ENCODE results near the gene HMCN1.
"Not testable (repeated sequence)": the region's sequence is repeated elsewhere in the genome, so short reads cannot be mapped to it uniquely, and the experiment has no call there.

Gene HMCN1

GRCh38 chr1:186207391-186208085 lies 473.3 kb downstream of the HMCN1 start:
- no peak overlapping the region for H3K27ac ChIP-seq (ENCODE audit: low read depth, low read length, poor library complexity, severe bottlenecking)
- no peak overlapping the region for H2AFZ ChIP-seq (ENCODE audit: low read length)
- H3K9me3 ChIP-seq (ENCODE audit: low read length) = no peaks in the 10 kb centered on the region
- peaks cover 9% of the 10 kb centered on the region for H3K4me1 ChIP-seq (ENCODE audit: insufficient read depth, low read length, severe bottlenecking)
- H3K79me2 ChIP-seq (ENCODE audit: insufficient read depth, low read length) = no peaks in the 10 kb centered on the region
- H3K27me3 ChIP-seq (ENCODE audit: insufficient read depth, low read length) = no peaks in the 10 kb centered on the region
- H3K9ac ChIP-seq (ENCODE audit: low read length) = no peak overlapping the region
- H3F3A ChIP-seq (ENCODE audit: insufficient read depth, low read length) = no peaks in the 10 kb centered on the region
- H3K4me3 ChIP-seq (ENCODE audit: low read depth, low read length, poor library complexity, severe bottlenecking) = no peak overlapping the region
- no peaks in the 10 kb centered on the region for H4K20me1 ChIP-seq (ENCODE audit: insufficient read depth, low read length)
- no peaks in the 10 kb centered on the region; the same call in 1 of the 2 replicates for H3K36me3 ChIP-seq (ENCODE audit: insufficient read depth, low read length)
- TF ChIP-seq EZH2 (IDR thresholded peaks at IDR 0.05; ENCODE audit: borderline replicate concordance, low read length) (no peak), CTCF (IDR thresholded peaks at IDR 0.05; ENCODE audit: low read length) (no peak)
- H3K4me2 ChIP-seq (ENCODE audit: low read length) = no peak overlapping the region
- no peaks in the 10 kb centered on the region for H3K9me2 ChIP-seq (ENCODE audit: low read depth, low read length)

GRCh38 chr1:186208405-186209129 lies 474.4 kb downstream of the HMCN1 start:
- no peak overlapping the region for H3K9ac ChIP-seq (ENCODE audit: low read length)
- H2AFZ ChIP-seq (ENCODE audit: low read length) = no peak overlapping the region
- H3K27me3 ChIP-seq (ENCODE audit: insufficient read depth, low read length) = no peaks in the 10 kb centered on the region
- no peaks in the 10 kb centered on the region for H3K9me2 ChIP-seq (ENCODE audit: low read depth, low read length)
- H3K9me3 ChIP-seq (ENCODE audit: low read length) = no peaks in the 10 kb centered on the region
- H3F3A ChIP-seq (ENCODE audit: insufficient read depth, low read length) = no peaks in the 10 kb centered on the region
- H3K4me3 ChIP-seq (ENCODE audit: low read depth, low read length, poor library complexity, severe bottlenecking) = no peak overlapping the region
- H3K36me3 ChIP-seq (ENCODE audit: insufficient read depth, low read length) = no peaks in the 10 kb centered on the region
- no peak overlapping the region for H3K27ac ChIP-seq (ENCODE audit: low read depth, low read length, poor library complexity, severe bottlenecking)
- no peaks in the 10 kb centered on the region for H3K79me2 ChIP-seq (ENCODE audit: insufficient read depth, low read length)
- no peaks in the 10 kb centered on the region for H4K20me1 ChIP-seq (ENCODE audit: insufficient read depth, low read length)
- peaks cover 9% of the 10 kb centered on the region for H3K4me1 ChIP-seq (ENCODE audit: insufficient read depth, low read length, severe bottlenecking)
- TF ChIP-seq EZH2 (IDR thresholded peaks at IDR 0.05; ENCODE audit: borderline replicate concordance, low read length) (no peak), CTCF (IDR thresholded peaks at IDR 0.05; ENCODE audit: low read length) (no peak)
- no peak overlapping the region for H3K4me2 ChIP-seq (ENCODE audit: low read length)

- no peaks in the 10 kb centered on the region for H4K20me1 ChIP-seq (ENCODE audit: insufficient read depth, low read length)
- no peaks in the 10 kb centered on the region for H3F3A ChIP-seq (ENCODE audit: insufficient read depth, low read length)
- no peaks in the 10 kb centered on the region for H3K9me3 ChIP-seq (ENCODE audit: low read length)
- no peak overlapping the region for H2AFZ ChIP-seq (ENCODE audit: low read length)
- no peaks in the 10 kb centered on the region for H3K79me2 ChIP-seq (ENCODE audit: insufficient read depth, low read length)
- no peak overlapping the region for H3K4me2 ChIP-seq (ENCODE audit: low read length)
- no peaks in the 10 kb centered on the region for H3K36me3 ChIP-seq (ENCODE audit: insufficient read depth, low read length)
- no peak overlapping the region for H3K27ac ChIP-seq (ENCODE audit: low read depth, low read length, poor library complexity, severe bottlenecking)
- no peaks in the 10 kb centered on the region for H3K9me2 ChIP-seq (ENCODE audit: low read depth, low read length)
- no peaks in the 10 kb centered on the region for H3K27me3 ChIP-seq (ENCODE audit: insufficient read depth, low read length)
- H3K4me1 ChIP-seq (ENCODE audit: insufficient read depth, low read length, severe bottlenecking) = peaks cover 9% of the 10 kb centered on the region
- no peak overlapping the region for H3K9ac ChIP-seq (ENCODE audit: low read length)
- H3K4me3 ChIP-seq (ENCODE audit: low read depth, low read length, poor library complexity, severe bottlenecking) = no peak overlapping the region
- TF ChIP-seq CTCF (IDR thresholded peaks at IDR 0.05; ENCODE audit: low read length) (no peak), EZH2 (IDR thresholded peaks at IDR 0.05; ENCODE audit: borderline replicate concordance, low read length) (no peak)
Observed at GRCh38 chr1:186210258-186210657, 476.1 kb downstream of the HMCN1 start.

GRCh38 chr1:186211583-186211982 lies 477.4 kb downstream of the HMCN1 start:
- not testable (repeated sequence) for H3K9me3 ChIP-seq (ENCODE audit: low read length); H3K4me3 ChIP-seq (ENCODE audit: low read depth, low read length, poor library complexity, severe bottlenecking); H3K36me3 ChIP-seq (ENCODE audit: insufficient read depth, low read length); H3K4me1 ChIP-seq (ENCODE audit: insufficient read depth, low read length, severe bottlenecking); H4K20me1 ChIP-seq (ENCODE audit: insufficient read depth, low read length); H3K27ac ChIP-seq (ENCODE audit: low read depth, low read length, poor library complexity, severe bottlenecking); H3K4me2 ChIP-seq (ENCODE audit: low read length); H3K79me2 ChIP-seq (ENCODE audit: insufficient read depth, low read length); H3K9me2 ChIP-seq (ENCODE audit: low read depth, low read length); H3K27me3 ChIP-seq (ENCODE audit: insufficient read depth, low read length); H3F3A ChIP-seq (ENCODE audit: insufficient read depth, low read length); H2AFZ ChIP-seq (ENCODE audit: low read length); H3K9ac ChIP-seq (ENCODE audit: low read length)
